HG03103 (cell line): Measurements from ENCODE around the gene RAB44.
"Not testable (repeated sequence)": the region's sequence is repeated elsewhere in the genome, so short reads cannot be mapped to it uniquely, and the experiment has no call there.

Experiments
- ATAC-seq: cut with Tn5 transposase; IDR thresholded peaks from one replicate; pipeline ENCODE4 v1.9.1; 2021; ENCODE audit warnings: low read depth; ENCODE audit not compliant: unreplicated experiment

RAB44 gene

GRCh38 chr6:36704961-36705577 is 7.4 kb downstream of the RAB44 start:
- ATAC-seq, result not testable (repeated sequence)

DNA sequence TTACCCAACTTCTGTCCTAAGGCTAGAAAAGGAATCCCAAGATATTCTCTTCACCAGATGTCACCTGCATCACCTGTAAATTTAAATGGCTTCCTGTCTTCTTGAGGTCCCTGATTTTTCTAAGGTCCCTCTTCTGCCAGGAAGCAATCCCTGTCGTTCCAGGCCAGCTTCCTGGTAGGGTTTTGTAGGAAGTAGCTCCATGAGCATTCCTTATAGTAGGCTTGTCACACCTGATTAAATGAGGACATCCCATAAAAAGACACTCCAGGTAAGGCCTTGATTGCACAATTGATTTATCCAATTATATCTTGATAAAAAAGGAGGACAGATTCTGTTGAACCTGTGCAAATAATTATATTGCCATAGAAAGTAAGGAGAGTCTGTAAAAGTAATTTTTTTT is 8.7 kb downstream of the RAB44 start:
- no peak for ATAC-seq

- no peak for ATAC-seq
These were observed 15.2 kb downstream of the RAB44 start for GRCh38 chr6:36712816-36713215.

GRCh38 chr6:36713846-36714245 is 16.2 kb downstream of the RAB44 start:
- ATAC-seq, result no peak

DNA sequence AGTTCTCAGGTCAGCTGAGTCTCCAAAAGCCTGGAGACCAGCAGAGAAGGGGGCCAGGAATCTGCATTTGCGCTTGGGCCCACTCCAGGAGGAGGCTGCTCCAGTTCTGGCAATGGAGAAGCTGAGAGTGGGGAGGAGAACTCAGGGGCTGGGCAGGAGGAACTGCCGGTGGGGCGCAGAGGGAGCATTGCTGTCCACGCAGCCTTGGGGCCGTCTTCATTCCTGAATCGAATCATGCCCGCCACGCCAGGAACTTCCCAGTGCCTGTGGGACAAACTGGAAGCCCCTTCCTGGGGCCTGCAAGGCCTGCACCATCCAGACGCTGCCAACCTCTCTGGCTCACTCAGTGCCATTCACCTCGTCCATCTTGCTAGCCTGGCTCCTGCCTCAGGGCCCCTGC is 16.9 kb downstream of the RAB44 start:
- no peak for ATAC-seq

DNA sequence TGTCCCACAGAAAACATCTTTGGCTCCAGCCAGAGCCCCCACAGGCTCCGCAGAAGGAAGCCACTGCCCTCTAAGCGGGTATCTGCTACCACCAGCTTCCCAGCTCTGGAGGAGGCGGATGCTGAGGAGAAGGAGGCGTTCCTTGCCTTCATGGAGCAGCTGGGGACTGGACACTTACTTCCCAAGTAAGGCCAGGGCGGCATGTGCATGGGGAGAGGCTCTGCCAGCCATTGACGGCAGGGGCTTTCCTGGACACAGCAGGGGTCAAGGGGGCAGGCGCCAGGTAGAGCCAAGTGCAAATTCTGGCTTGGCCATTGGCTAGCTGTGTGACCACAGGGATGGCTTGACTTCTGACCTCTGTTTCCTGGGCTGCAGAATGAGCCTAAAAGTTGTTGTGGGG is 17.8 kb downstream of the RAB44 start:
- ATAC-seq, result no peak

DNA sequence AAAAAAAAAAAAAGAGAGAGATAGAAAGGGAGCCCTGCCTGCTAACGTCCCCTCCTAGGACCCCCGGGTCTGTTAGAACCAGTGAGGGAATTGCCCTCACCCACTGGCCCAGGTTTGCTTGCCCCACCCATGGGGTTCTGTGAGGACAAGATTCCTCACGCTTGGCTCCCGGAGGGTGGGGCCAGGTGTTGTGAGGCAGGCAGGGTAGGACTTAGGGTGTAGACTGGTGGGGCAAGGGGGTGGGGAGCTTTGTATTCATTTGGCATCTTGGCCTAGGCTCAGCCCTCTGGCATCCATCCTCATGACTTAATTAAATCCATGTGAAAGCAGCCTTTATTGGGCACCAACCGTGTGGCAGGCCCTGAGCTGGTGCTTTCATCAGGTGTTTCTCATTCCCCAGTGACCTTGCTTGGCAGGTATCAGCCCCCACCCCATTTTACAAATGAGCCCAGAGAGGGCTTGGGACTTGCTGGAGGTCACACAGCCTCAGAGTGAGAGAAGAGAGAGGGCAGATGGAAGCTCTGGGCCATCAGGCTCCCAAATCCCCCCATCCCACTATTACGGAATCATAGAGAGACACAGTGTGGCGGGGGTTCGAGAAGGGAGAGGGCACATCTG is 19.0 kb downstream of the RAB44 start:
- no peak for ATAC-seq

GRCh38 chr6:36717231-36717825 is 19.7 kb downstream of the RAB44 start:
- no peak for ATAC-seq

DNA sequence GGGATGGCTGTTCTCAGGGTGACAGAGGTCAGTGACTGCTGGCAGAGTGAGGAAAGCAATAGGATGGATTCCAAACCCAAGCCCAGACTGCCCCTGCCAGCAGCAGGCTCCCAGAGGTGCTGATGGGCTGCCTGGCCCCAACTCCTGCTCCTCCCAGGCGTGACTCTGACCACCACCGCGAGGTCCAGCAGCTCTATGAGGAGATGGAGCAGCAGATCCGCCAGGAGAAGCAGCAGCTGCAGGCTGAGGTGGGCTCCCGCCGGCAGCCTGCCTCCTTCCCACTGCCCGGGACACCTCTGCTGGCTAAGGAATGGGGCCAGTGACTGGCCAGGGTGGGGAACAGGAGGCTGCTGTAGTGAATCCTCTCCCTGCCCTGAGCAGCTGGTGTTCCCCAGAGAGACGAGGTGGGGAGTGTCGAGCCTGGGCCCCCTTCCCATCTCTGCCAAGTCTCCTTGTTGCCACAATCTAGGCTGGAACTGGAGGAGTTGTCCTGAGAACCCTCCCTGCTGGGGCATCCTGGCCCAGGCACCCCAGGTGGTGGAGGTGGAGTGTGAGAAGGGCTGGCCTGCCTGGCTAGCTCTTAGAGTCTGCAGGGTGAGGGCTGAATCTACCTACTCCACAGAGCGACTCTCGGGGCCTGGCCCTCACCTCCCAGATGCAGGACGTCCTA is 20.4 kb downstream of the RAB44 start:
- ATAC-seq, result no peak

- no peak for ATAC-seq
These were observed 20.9 kb downstream of the RAB44 start for GRCh38 chr6:36718560-36718959.

- no peak for ATAC-seq
These were observed 21.5 kb downstream of the RAB44 start for GRCh38 chr6:36719126-36719525.

DNA sequence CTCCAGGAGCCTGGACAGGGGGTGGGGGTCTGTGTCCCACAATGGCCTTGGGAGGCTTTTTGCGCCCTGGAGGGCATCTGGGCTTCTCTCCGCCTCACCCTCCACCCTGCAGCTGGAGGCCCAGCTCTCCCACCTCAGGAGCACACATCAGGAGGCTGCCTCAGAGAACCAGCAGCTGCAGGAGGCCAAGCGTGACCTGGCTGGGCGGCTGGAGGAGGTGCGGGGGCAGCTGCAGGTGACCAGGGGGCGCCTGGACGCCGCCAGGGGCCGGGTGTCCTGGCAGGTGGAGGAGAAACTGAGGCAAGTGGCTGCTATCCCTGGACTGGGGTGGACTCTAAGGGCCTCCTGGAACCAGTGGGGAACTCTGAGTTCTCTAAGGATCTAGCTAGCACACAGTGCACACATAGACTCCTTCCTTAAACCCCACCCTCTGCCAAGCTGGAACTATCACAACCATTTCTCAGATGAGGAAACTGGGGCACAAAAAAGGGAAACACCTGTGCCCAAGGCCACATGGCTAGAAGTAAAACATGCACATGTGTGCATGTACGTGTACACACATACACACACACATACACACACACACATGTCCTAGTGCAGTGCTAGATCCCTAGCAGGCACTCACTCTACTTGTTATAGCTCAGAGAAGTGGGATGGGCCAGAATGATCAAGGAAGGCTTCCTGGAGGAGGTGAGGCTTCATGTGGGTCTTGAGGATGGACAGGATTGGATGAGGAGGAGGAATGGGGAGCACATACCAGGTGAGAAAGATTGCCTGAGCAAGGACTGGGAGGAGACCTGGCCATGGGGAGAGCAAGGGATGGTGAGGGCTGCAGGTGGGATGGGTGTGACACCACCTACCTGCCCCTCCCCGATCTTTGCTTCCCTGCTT is 22.9 kb downstream of the RAB44 start:
- no peak for ATAC-seq

DNA sequence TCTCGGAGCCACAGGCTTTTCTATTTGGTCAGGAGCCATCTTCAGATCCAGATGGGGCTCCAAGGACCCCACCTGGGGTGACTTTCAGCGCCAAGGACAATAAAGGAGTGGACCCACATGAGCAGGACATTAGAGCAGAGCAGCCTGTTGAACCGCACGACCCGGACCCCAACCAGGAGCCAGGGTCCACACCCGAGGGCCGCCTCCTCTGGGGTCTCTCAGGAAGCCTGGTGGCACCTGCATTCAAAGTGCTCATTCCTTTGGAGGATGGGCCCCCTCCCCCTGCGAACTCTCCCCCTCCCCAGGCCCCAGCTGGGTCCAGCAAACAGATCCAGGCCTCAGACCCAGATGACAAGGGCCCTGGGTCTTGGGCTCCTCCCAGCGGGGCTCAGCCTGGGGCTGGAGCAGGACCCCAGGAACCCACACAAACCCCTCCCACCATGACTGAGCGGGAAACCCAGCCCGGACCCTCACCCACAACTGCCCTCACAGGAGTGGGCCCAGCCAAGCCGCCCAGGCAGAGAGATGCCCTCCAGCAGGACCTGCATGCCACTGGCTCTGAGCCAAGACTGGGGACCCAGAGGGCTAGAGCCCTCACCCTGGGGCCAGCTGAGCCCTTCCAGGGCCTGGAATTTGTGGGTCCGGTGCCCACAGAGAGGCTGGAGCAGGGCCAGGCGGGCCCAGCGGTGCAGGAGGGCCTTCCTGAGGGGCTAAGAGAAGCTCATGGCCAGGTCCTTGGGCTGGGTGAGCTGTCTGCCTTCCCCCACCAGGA is 23.9 kb downstream of the RAB44 start:
- ATAC-seq, result no peak

DNA sequence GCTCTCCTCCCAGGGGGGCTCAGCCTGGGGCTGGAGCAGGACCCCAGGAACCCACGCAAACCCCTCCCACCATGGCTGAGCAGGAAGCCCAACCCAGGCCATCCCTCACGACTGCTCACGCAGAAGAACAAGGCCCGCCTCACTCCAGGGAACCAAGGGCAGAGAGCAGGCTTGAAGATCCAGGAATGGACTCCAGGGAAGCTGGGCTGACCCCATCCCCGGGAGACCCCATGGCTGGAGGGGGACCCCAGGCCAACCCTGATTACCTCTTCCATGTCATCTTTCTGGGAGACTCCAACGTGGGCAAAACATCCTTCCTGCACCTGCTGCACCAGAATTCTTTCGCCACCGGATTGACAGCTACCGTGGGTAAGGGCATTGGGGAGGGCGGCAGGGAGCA is 24.7 kb downstream of the RAB44 start:
- no peak for ATAC-seq

DNA sequence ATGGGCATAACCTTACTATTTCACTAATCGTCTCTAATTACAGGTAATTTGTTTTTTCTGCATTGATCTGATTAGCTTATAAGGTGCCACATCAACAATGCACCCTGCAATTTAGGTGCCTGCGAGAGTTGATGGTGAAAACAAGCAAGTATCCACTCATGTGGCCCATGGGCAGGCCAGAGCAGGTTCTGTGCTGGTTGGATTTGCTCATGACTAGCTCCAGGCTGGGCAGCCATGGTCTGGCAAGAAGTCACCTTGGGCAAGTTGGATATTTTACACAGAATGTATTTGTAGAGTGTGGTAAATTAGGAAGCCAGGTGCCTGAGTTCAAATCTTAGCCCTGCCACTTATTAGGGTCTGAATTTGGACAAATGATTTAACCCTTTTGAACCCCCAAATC is 25.3 kb downstream of the RAB44 start:
- no peak for ATAC-seq

- not testable (repeated sequence) for ATAC-seq
These were observed 26.4 kb downstream of the RAB44 start for GRCh38 chr6:36723992-36724391.

DNA sequence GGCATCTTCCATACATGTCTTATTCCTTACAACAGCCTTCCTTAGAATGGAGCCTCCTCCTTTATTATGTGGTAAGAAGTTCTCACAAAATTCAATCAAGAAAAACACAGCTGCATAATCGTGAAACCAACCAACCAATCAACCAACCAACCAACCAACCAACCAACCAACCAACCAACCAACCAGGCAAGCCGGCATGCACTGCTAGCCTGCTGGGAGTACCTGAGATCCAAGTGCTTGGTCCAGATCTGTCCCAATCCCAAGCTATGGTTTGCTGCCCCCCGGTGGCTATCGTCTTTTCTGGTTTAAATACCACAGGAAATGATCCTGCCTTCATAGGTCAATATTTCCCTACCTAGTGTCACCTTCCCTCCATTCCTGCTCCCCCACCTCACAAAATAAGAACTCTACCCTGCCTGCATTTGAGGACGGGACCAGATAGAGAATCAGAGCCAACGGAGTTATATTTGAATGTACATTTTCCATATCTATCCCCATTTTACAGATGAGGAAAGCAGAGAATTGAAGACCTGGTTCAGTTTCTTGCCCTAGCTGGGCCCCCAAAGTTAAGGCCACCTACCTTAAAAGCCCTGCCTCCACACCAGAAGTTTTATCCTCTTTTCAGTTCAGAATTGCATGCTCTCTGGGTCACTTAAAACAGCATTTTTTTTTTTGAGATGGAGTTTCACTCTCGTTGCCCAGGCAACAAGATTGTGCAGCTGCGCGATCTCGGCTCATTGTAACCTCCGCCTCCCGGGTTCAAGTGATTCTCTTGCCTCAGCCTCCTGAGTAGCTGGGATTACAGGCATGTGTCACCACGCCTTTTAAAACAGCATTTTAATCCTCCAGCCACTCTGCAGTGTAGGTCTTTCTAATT is 27.1 kb downstream of the RAB44 start:
- no peak for ATAC-seq

GRCh38 chr6:36725581-36725980 is 28.0 kb downstream of the RAB44 start:
- no peak for ATAC-seq

GRCh38 chr6:36727505-36728021 is 29.9 kb downstream of the RAB44 start:
- ATAC-seq, result no peak
